H1 (cell line): ENCODE results near the gene RCAN2. TPM values are rescaled to one million over a fixed set of nuclear protein-coding genes. Genes with fewer than 3 reads are reported as not detected.

Experiments
- CTCF ChIA-PET: fragments of 300-600 bp; sonication (Branson Sonifier 250); formaldehyde crosslinking; loops from one replicate; lab custom pipeline; 2021; ENCODE audit not compliant: partially characterized antibody; lab: Charles Lee
- POLR2A ChIA-PET: fragments of 300-600 bp; sonication (Branson Sonifier 250); formaldehyde crosslinking; loops from one replicate; lab custom pipeline; 2021; ENCODE audit warnings: inconsistent platforms; ENCODE audit not compliant: partially characterized antibody; lab: Charles Lee
- DNase-seq, 2 experiments: peaks; one replicate each; pipeline versions ENCODE4 v3.0.0 to v3.0.0-alpha.2; 2010 to 2022; ENCODE audit warnings: low spot score in 2 of 2, low read depth in 1 of 2, mixed read lengths in 1 of 2
- FAIRE-seq: peaks from 2 replicates; lab custom pipeline; 2011; peaks lifted over from hg19 to GRCh38; lab: Jason Lieb, UNC
- H2AFZ ChIP-seq: 2 replicates; pipeline ENCODE4 v1.8.1; 2012; ENCODE audit warnings: low read length, inconsistent platforms
- H2AK5ac ChIP-seq: 2 replicates; pipeline ENCODE4 v1.6.1; 2013; ENCODE audit warnings: low read depth, low read length
- H2BK120ac ChIP-seq: replicated peaks from 2 replicates; pipeline ENCODE3; 2013; ENCODE audit warnings: low read depth, low read length, inconsistent platforms
- H2BK12ac ChIP-seq: 2 replicates; pipeline ENCODE4 v1.6.1; 2013; ENCODE audit warnings: low read depth, low read length
- H2BK15ac ChIP-seq: 2 replicates; pipeline ENCODE4 v1.6.1; 2013; ENCODE audit warnings: low read length
- H2BK20ac ChIP-seq: 2 replicates; pipeline ENCODE4 v1.6.1; 2013; ENCODE audit warnings: low read length
- H2BK5ac ChIP-seq: 2 replicates; pipeline ENCODE4 v1.6.1; 2013; ENCODE audit warnings: low read depth, low read length
- H3K14ac ChIP-seq: 2 replicates; pipeline ENCODE4 v1.6.1; 2013; ENCODE audit warnings: inconsistent platforms; ENCODE audit not compliant: insufficient read length
- H3K18ac ChIP-seq: 2 replicates; pipeline ENCODE4 v1.6.1; 2013; ENCODE audit warnings: low read length; ENCODE audit errors: extremely low read depth
- H3K23ac ChIP-seq: 2 replicates; pipeline ENCODE4 v1.6.1; 2013; ENCODE audit warnings: inconsistent platforms; ENCODE audit not compliant: insufficient read length
- H3K23me2 ChIP-seq: 2 replicates; pipeline ENCODE4 v1.6.1; 2013; ENCODE audit warnings: low read depth, low read length
- H3K27ac ChIP-seq: 2 replicates; pipeline ENCODE4 v1.6.1; 2011; ENCODE audit warnings: low read depth, low read length, inconsistent platforms
- H3K27me3 ChIP-seq, 4 experiments: replicated peaks in 1 of 4; 1 replicate in 1 of 4; 2 replicates in 3 of 4; pipeline versions ENCODE4 v1.6.1 to v1.8.1; 2011 to 2013; ENCODE audit warnings: low read length in 3 of 4, mild to moderate bottlenecking in 3 of 4, inconsistent platforms in 2 of 4, mixed read lengths in 2 of 4, moderate library complexity in 1 of 4; ENCODE audit not compliant: control insufficient read depth in 3 of 4, insufficient read depth in 3 of 4; ENCODE audit errors: extremely low read depth in 1 of 4
- H3K36me3 ChIP-seq, 4 experiments: 2 replicates each; pipeline versions ENCODE4 v1.6.1 to v1.8.1; 2011 to 2013; ENCODE audit warnings: mild to moderate bottlenecking in 4 of 4, low read length in 3 of 4, moderate library complexity in 2 of 4, control low read depth in 1 of 4, inconsistent platforms in 1 of 4; ENCODE audit not compliant: insufficient read depth in 4 of 4, control insufficient read depth in 2 of 4
- H3K4ac ChIP-seq: replicated peaks from 2 replicates; pipeline ENCODE3; 2013; ENCODE audit warnings: low read length, low read depth, mixed read lengths, inconsistent platforms; ENCODE audit not compliant: insufficient read length
- H3K4me1 ChIP-seq, 4 experiments: replicated peaks in 1 of 4; 1 replicate in 1 of 4; 2 replicates in 3 of 4; pipeline versions ENCODE4 v1.6.1 to v1.8.1; 2011 to 2013; ENCODE audit warnings: low read length in 3 of 4, inconsistent platforms in 2 of 4, mixed read lengths in 1 of 4; ENCODE audit not compliant: insufficient read depth in 4 of 4, control insufficient read depth in 3 of 4
- H3K4me2 ChIP-seq, 2 experiments: 2 replicates each; pipeline versions ENCODE4 v1.6.1 to v1.8.1; 2011 to 2013; ENCODE audit warnings: low read depth in 2 of 2, low read length in 2 of 2, control low read depth in 1 of 2, inconsistent platforms in 1 of 2, mild to moderate bottlenecking in 1 of 2; ENCODE audit not compliant: insufficient read depth in 1 of 2
- H3K4me3 ChIP-seq, 4 experiments: fragments of 200-600, 300-600 bp in 1 of 4; sonication (generic), shearing (Covaris generic), sonication (Bioruptor Twin) in 1 of 4; 2 replicates each; pipeline versions ENCODE4 v1.5.1 to v1.8.1; 2011 to 2016; ENCODE audit warnings: low read length in 4 of 4, low read depth in 3 of 4, control low read depth in 2 of 4, inconsistent platforms in 2 of 4, mild to moderate bottlenecking in 2 of 4, mixed read lengths in 1 of 4, moderate library complexity in 1 of 4; ENCODE audit not compliant: insufficient read depth in 2 of 4; ENCODE audit errors: extremely low read depth in 1 of 4
- H3K56ac ChIP-seq: replicated peaks from 2 replicates; pipeline ENCODE3; 2013; ENCODE audit warnings: low read depth, mild to moderate bottlenecking, mixed read lengths, low read length, inconsistent platforms; ENCODE audit not compliant: insufficient read length
- H3K79me1 ChIP-seq: 2 replicates; pipeline ENCODE4 v1.6.1; 2013; ENCODE audit warnings: low read depth, low read length, control low read depth
- H3K79me2 ChIP-seq, 2 experiments: 2 replicates each; pipeline versions ENCODE4 v1.6.1 to v1.8.1; 2012 to 2013; ENCODE audit warnings: low read length in 2 of 2, mild to moderate bottlenecking in 2 of 2, inconsistent platforms in 1 of 2; ENCODE audit not compliant: insufficient read depth in 2 of 2, control insufficient read depth in 1 of 2
- H3K9ac ChIP-seq, 4 experiments: replicated peaks in 1 of 4; 1 replicate in 1 of 4; 2 replicates in 3 of 4; pipeline versions ENCODE4 v1.6.1 to v1.8.1; 2011 to 2013; ENCODE audit warnings: low read depth in 3 of 4, low read length in 3 of 4, control low read depth in 2 of 4, mild to moderate bottlenecking in 2 of 4, moderate library complexity in 2 of 4, inconsistent platforms in 1 of 4; ENCODE audit errors: extremely low read depth in 1 of 4
- H3K9me3 ChIP-seq, 2 experiments: 2 replicates each; pipeline versions ENCODE4 v1.6.1 to v1.8.1; 2012 to 2013; ENCODE audit warnings: mild to moderate bottlenecking in 2 of 2, moderate library complexity in 2 of 2, control low read depth in 1 of 2, inconsistent platforms in 1 of 2, low read depth in 1 of 2, low read length in 1 of 2, mixed read lengths in 1 of 2; ENCODE audit not compliant: insufficient read depth in 2 of 2
- H4K20me1 ChIP-seq, 2 experiments: replicated peaks in 1 of 2; 2 replicates each; pipeline versions ENCODE3 to v1.8.1; 2011 to 2013; ENCODE audit warnings: inconsistent platforms in 2 of 2, low read length in 2 of 2, mild to moderate bottlenecking in 1 of 2; ENCODE audit not compliant: insufficient read depth in 2 of 2, control insufficient read depth in 1 of 2
- H4K5ac ChIP-seq: 2 replicates; pipeline ENCODE4 v1.6.1; 2013; ENCODE audit warnings: low read length, low read depth, mixed read lengths, inconsistent platforms; ENCODE audit not compliant: insufficient read length
- H4K8ac ChIP-seq: 2 replicates; pipeline ENCODE4 v1.8.0; 2013; ENCODE audit warnings: mild to moderate bottlenecking, moderate library complexity, low read length, inconsistent platforms; ENCODE audit not compliant: insufficient read depth; ENCODE audit errors: extremely low read depth
- H4K91ac ChIP-seq: replicated peaks from 2 replicates; pipeline ENCODE3; 2013; ENCODE audit warnings: low read length, mixed read lengths, inconsistent platforms; ENCODE audit not compliant: insufficient read length
- EP300 ChIP-seq, 2 experiments: IDR thresholded peaks; 1 replicate in 1 of 2; 2 replicates in 1 of 2; pipeline ENCODE4 v1.6.1; 2011 to 2012; ENCODE audit warnings: low read depth in 2 of 2, low read length in 2 of 2, mild to moderate bottlenecking in 2 of 2, borderline replicate concordance in 1 of 2, inconsistent platforms in 1 of 2, moderate library complexity in 1 of 2
- PHF8 ChIP-seq: fragments of 200-600 bp; sonication (generic); conservative IDR thresholded peaks from 2 replicates; pipeline ENCODE4 v1.7.1; 2012; ENCODE audit warnings: low read depth, mild to moderate bottlenecking, inconsistent platforms, low read length, moderate library complexity
- RXRA ChIP-seq: IDR thresholded peaks from 2 replicates; pipeline ENCODE4 v1.6.1; 2011; ENCODE audit warnings: low read depth, mild to moderate bottlenecking, low read length, moderate library complexity; ENCODE audit not compliant: insufficient read depth
- TAF7 ChIP-seq: optimal IDR thresholded peaks from 2 replicates; pipeline ENCODE3; 2011; ENCODE audit warnings: low read depth, mild to moderate bottlenecking, inconsistent platforms, low read length, moderate library complexity, borderline replicate concordance
- WGBS, 2 experiments: shearing (Covaris generic) in 1 of 2; methylation state at CpG; one replicate each; pipeline versions ENCODE4 v1.1.6 to v1.1.7; 2013 to 2015; ENCODE audit warnings: low lambda C conversion rate in 2 of 2, mixed read lengths in 2 of 2, inconsistent platforms in 1 of 2, low coverage in 1 of 2, missing lambda C conversion rate in 1 of 2; ENCODE audit not compliant: insufficient replicate concordance in 2 of 2, insufficient coverage in 1 of 2, insufficient read length in 1 of 2; ENCODE audit errors: extremely low coverage in 1 of 2, missing lambda C conversion rate in 1 of 2; 5-methylcytosine and 5-hydroxymethylcytosine counted together
- polyA plus RNA-seq, 7 experiments: library from polyadenylated mRNA; depleted of rRNA in 3 of 7; stranded (reverse) in 5 of 7; unstranded in 2 of 7; fragments of >200 nt in 5 of 7; fragments of 200-250 nt in 2 of 7; gene quantifications; 1 replicate in 5 of 7; 2 replicates in 1 of 7; 4 replicates in 1 of 7; pipeline versions ENCODE4 v1.2.1 to v1.2.3, GENCODE V29; 2011 to 2013; ENCODE audit warnings: missing spikeins in 2 of 7, mixed read lengths in 2 of 7
- total RNA-seq: library from RNA; stranded (reverse); fragmentation: NEBNext Ultra II Directional; extraction: Animal tissue kit (Norgen Biotek cat#: 25700); gene quantifications from 2 replicates; pipeline ENCODE4 v1.2.1, GENCODE V29; 2021

Gene RCAN2
- total and polyA plus RNA-seq, 2 of the 8 experiments (the other 6 are each of a cell fraction or from before 2014, with no cell fraction given) = 5.0 to 8.5 TPM

DNA sequence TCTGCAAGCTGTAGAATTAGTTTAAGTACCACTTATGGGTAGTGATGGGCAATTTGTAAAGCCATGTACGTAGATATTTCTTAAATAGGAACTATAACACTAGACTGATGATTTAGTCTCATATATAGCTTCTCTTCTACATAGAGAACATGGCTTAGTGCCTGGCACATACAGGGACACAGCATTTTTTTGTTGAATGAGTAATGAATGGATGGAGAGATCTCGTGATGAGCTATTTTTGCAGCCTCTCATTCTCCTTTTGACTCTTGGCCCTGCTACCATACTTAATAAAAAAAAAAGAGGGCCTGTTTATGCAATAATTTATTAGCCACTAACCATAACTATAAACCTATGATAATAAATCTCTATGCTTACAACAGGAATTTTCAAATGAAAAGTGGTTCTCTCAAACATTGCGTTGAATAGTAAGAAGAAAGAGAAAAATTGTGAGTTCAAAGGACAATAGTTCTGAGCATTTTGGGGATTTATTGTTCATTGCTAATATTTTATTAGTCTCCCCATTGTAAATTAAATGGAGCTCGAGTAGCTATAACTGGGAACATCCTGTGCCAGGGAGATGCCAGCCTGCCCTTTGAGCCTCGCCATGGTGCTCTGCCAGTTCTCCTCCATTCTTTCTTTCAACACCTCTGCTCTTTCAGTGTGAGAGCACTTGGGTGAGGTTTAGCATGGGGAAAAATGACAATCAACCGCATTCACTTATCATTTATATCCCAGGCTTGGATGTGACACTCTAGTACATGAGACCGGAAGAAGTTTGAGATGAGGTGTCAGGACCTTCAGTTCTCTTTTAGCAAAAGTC is 14.7 kb upstream of the RCAN2 start:
- H2BK20ac ChIP-seq = no peak overlapping the region
- DNase-seq (no peak), FAIRE-seq (no peak)
- H4K8ac ChIP-seq = no peak overlapping the region
- H3K36me3 ChIP-seq = no peaks in the 10 kb centered on the region
- H3K23ac ChIP-seq = no peak overlapping the region
- no peaks in the 10 kb centered on the region for H3K27me3 ChIP-seq
- H2BK15ac ChIP-seq = no peak overlapping the region
- no peak overlapping the region for H3K18ac ChIP-seq
- ChIA-PET CTCF (interaction anchor here (1.8 kb wide), 1 partner anchor 17 kb away, joined by 3 read pairs; no protein-coding TSS in a partner anchor), POLR2A (no interaction called here)
- H3K9ac ChIP-seq = no peak overlapping the region
- H3K4me1 ChIP-seq = no peaks in the 10 kb centered on the region
- no peak overlapping the region for H3K4me3 ChIP-seq
- H2BK5ac ChIP-seq = no peak overlapping the region
- no peak overlapping the region for H3K4ac ChIP-seq
- no peak overlapping the region for H2BK120ac ChIP-seq
- H2AFZ ChIP-seq = no peak overlapping the region
- no peaks in the 10 kb centered on the region for H3K79me1 ChIP-seq
- H2BK12ac ChIP-seq = no peak overlapping the region
- H3K79me2 ChIP-seq = no peaks in the 10 kb centered on the region
- H4K20me1 ChIP-seq = no peaks in the 10 kb centered on the region
- no peak overlapping the region for H3K4me2 ChIP-seq
- H3K9me3 ChIP-seq = no peaks in the 10 kb centered on the region
- WGBS, 2 experiments = 89% methylated on average over 7 of the region's 7 CpGs; no CpG with 5 or more reads in 1 of the 2 experiments
- no peak overlapping the region for H3K27ac ChIP-seq
- no peak overlapping the region for H3K56ac ChIP-seq
- H3K14ac ChIP-seq = no peak overlapping the region
- TF ChIP-seq PHF8 (no peak), TAF7 (no peak), EP300 (IDR thresholded peaks at IDR 0.05; ENCODE audit: borderline replicate concordance in 1 of 2, low read depth in 2 of 2, low read length in 2 of 2) (no peak), RXRA (no peak)
- H4K91ac ChIP-seq = no peak overlapping the region
- no peak overlapping the region for H4K5ac ChIP-seq
- H2AK5ac ChIP-seq = no peak overlapping the region
- H3K23me2 ChIP-seq = no peaks in the 10 kb centered on the region
